ENCODE data around the gene B4GALNT4.
"Not testable (repeated sequence)": the region's sequence is repeated elsewhere in the genome, so short reads cannot be mapped to it uniquely, and the experiment has no call there.

GRCh38 chr11:411520-411919, 42.2 kb downstream of the B4GALNT4 start:
- not testable (repeated sequence) for TF ChIP-seq POLR2A (IDR thresholded peaks at IDR 0.05; ENCODE audit: low read depth); POLR2AphosphoS5 (IDR thresholded peaks at IDR 0.05); EP300 (IDR thresholded peaks at IDR 0.05)
- TF ChIP-seq, protein P1, sequence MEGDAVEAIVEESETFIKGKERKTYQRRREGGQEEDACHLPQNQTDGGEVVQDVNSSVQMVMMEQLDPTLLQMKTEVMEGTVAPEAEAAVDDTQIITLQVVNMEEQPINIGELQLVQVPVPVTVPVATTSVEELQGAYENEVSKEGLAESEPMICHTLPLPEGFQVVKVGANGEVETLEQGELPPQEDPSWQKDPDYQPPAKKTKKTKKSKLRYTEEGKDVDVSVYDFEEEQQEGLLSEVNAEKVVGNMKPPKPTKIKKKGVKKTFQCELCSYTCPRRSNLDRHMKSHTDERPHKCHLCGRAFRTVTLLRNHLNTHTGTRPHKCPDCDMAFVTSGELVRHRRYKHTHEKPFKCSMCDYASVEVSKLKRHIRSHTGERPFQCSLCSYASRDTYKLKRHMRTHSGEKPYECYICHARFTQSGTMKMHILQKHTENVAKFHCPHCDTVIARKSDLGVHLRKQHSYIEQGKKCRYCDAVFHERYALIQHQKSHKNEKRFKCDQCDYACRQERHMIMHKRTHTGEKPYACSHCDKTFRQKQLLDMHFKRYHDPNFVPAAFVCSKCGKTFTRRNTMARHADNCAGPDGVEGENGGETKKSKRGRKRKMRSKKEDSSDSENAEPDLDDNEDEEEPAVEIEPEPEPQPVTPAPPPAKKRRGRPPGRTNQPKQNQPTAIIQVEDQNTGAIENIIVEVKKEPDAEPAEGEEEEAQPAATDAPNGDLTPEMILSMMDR (IDR thresholded peaks at IDR 0.05), result not testable (repeated sequence)

Data from esophagus muscularis mucosa (tissue), 4 donors.